Keratinocyte (primary cell): ENCODE results near the gene ARHGAP6.

Source experiments
- CTCF ChIP-seq, 3 experiments: IDR thresholded peaks in 1 of 3; conservative IDR thresholded peaks in 1 of 3; optimal IDR thresholded peaks in 1 of 3; 2 replicates in 2 of 3; 3 replicates in 1 of 3; pipeline versions ENCODE3 to v1.5.1; 2011; ENCODE audit warnings: low read length in 3 of 3, mild to moderate bottlenecking in 3 of 3, moderate library complexity in 2 of 3, control low read depth in 1 of 3, inconsistent platforms in 1 of 3; ENCODE audit not compliant: insufficient read depth in 2 of 3; ENCODE audit errors: extremely low read depth in 1 of 3
- EZH2 ChIP-seq: IDR thresholded peaks from one replicate; pipeline ENCODE4 v1.6.1; 2012; ENCODE audit warnings: inconsistent platforms, mild to moderate bottlenecking, low read length, moderate library complexity

GRCh38 chrX:11349020-11349419 is 316.7 kb downstream of the ARHGAP6 start:
- no peak for TF ChIP-seq CTCF (optimal IDR thresholded peaks at IDR 0.05 in 1 of 3, IDR thresholded peaks at IDR 0.05 in 1 of 3, conservative IDR thresholded peaks at IDR 0.05 in 1 of 3; ENCODE audit: extremely low read depth in 1 of 3, insufficient read depth in 2 of 3, low read length in 3 of 3)
- no peak for TF ChIP-seq EZH2
